KMS-11 (cell line): ENCODE data around the gene TMC6.

Source experiments
- H2AFZ ChIP-seq: fragments of 200-600 bp; sonication (generic); 2 replicates; pipeline ENCODE4 v1.6.1; 2016; ENCODE audit warnings: antibody characterized with exemption, mixed run types, low read depth
- H3K27ac ChIP-seq: fragments of 200-600 bp; sonication (generic); 2 replicates; pipeline ENCODE4 v1.6.1; 2016; ENCODE audit warnings: mild to moderate bottlenecking, mixed run types
- H3K27me3 ChIP-seq: fragments of 200-600 bp; sonication (generic); 2 replicates; pipeline ENCODE4 v1.6.1; 2017; ENCODE audit warnings: mild to moderate bottlenecking, low read depth, mixed run types, moderate library complexity; ENCODE audit not compliant: insufficient read depth
- H3K36me3 ChIP-seq: fragments of 200-600 bp; sonication (generic); 2 replicates; pipeline ENCODE4 v1.6.1; 2017; ENCODE audit warnings: mild to moderate bottlenecking, mixed run types; ENCODE audit not compliant: insufficient read depth
- H3K4me1 ChIP-seq: fragments of 200-600 bp; sonication (generic); 2 replicates; pipeline ENCODE4 v1.6.1; 2016; ENCODE audit warnings: mild to moderate bottlenecking, low read depth, mixed run types; ENCODE audit not compliant: poor library complexity, severe bottlenecking
- H3K4me2 ChIP-seq: fragments of 200-600 bp; sonication (generic); 2 replicates; pipeline ENCODE4 v1.7.0; 2016; ENCODE audit warnings: mild to moderate bottlenecking, mixed run types
- H3K4me3 ChIP-seq: fragments of 200-600 bp; sonication (generic); IDR thresholded peaks from 2 replicates; pipeline ENCODE4 v1.6.1; 2017; ENCODE audit warnings: low read depth, low read length, mixed read lengths; ENCODE audit not compliant: insufficient read depth
- H3K79me2 ChIP-seq: fragments of 200-600 bp; sonication (generic); 2 replicates; pipeline ENCODE4 v1.6.1; 2016; ENCODE audit warnings: low read depth, mixed run types; ENCODE audit not compliant: insufficient read depth
- H3K9ac ChIP-seq: fragments of 200-600 bp; sonication (generic); 2 replicates; pipeline ENCODE4 v1.6.1; 2016; ENCODE audit warnings: mild to moderate bottlenecking, mixed run types
- H4K20me1 ChIP-seq: fragments of 200-600 bp; sonication (generic); 2 replicates; pipeline ENCODE4 v1.6.1; 2016; ENCODE audit warnings: mild to moderate bottlenecking, mixed run types; ENCODE audit not compliant: insufficient read depth
- CTCF ChIP-seq: fragments of 200-600 bp; sonication (generic); conservative IDR thresholded peaks from 2 replicates; pipeline ENCODE4 v1.6.1; 2017; ENCODE audit warnings: low read depth, mild to moderate bottlenecking, antibody characterized with exemption, low read length, moderate library complexity, mixed read lengths

Gene TMC6

GRCh38 chr17:78130090-78130436 lies 1.5 kb upstream of the TMC6 start:
- H3K4me2 ChIP-seq: peak overlapping the region; percentile 93
- peak overlapping the region; percentile 73 for H3K9ac ChIP-seq
- peaks cover 46% of the 10 kb centered on the region for H3K4me1 ChIP-seq

GRCh38 chr17:78129351-78130089 lies 965 bp upstream of the TMC6 start:
- H3K9ac ChIP-seq: peak overlapping the region; percentile 73; the same call in 1 of the 2 replicates
- no peak for TF ChIP-seq CTCF
- H3K27me3 ChIP-seq: no peaks in the 10 kb centered on the region
- no peaks in the 10 kb centered on the region; the same call in 1 of the 2 replicates for H3K36me3 ChIP-seq
- peak overlapping the region; percentile 58; the same call in 1 of the 2 replicates for H2AFZ ChIP-seq
- peak overlapping the region; percentile 93 for H3K4me2 ChIP-seq
- peaks cover 50% of the 10 kb centered on the region for H3K79me2 ChIP-seq
- no peaks in the 10 kb centered on the region for H4K20me1 ChIP-seq
- peaks cover 46% of the 10 kb centered on the region for H3K4me1 ChIP-seq
- H3K4me3 ChIP-seq: no peak overlapping the region
- H3K27ac ChIP-seq: peak overlapping the region; percentile 68

More at GRCh38 chr17:78130090-78130436, 1.5 kb upstream of the TMC6 start:
- Histone ChIP-seq H3K27ac (peak overlapping the region; percentile 68), H2AFZ (no peak overlapping the region), H3K27me3 (no peaks in the 10 kb centered on the region), H3K36me3 (no peaks in the 10 kb centered on the region; the same call in 1 of the 2 replicates), H3K4me3 (no peak overlapping the region), H4K20me1 (no peaks in the 10 kb centered on the region), H3K79me2 (peaks cover 50% of the 10 kb centered on the region)
- no peak for TF ChIP-seq CTCF

- peaks cover 51% of the 10 kb centered on the region for H3K4me1 ChIP-seq
- H2AFZ ChIP-seq: peak overlapping the region; percentile 58
- H3K9ac ChIP-seq: peak overlapping the region; percentile 69
- no peaks in the 10 kb centered on the region for H3K36me3 ChIP-seq
- H3K27me3 ChIP-seq: no peaks in the 10 kb centered on the region
- peak overlapping the region; percentile 50 for H3K27ac ChIP-seq
- TF ChIP-seq CTCF: no peak
- H4K20me1 ChIP-seq: no peaks in the 10 kb centered on the region
- peaks cover 47% of the 10 kb centered on the region for H3K79me2 ChIP-seq
- H3K4me3 ChIP-seq: no peak overlapping the region
- H3K4me2 ChIP-seq: peak overlapping the region; percentile 97
Observed at GRCh38 chr17:78127888-78128550, 536 bp downstream of the TMC6 start.

GRCh38 chr17:78127239-78127887 lies 1.2 kb downstream of the TMC6 start:
- Histone ChIP-seq H4K20me1 (no peaks in the 10 kb centered on the region), H3K4me3 (no peak overlapping the region), H3K27ac (peak overlapping the region; percentile 50), H3K27me3 (no peaks in the 10 kb centered on the region), H3K4me1 (peaks cover 53% of the 10 kb centered on the region), H3K36me3 (no peaks in the 10 kb centered on the region), H3K79me2 (peaks cover 40% of the 10 kb centered on the region), H2AFZ (no peak overlapping the region), H3K9ac (peak overlapping the region; percentile 69), H3K4me2 (peak overlapping the region; percentile 97)
- no peak for TF ChIP-seq CTCF
